ENCODE results near the gene MED27. TPM values are rescaled to one million over a fixed set of nuclear protein-coding genes. Genes with fewer than 3 reads are reported as not detected.
A peak's percentile ranks its signal among the peaks of the same experiment; 100 is the strongest.

MED27 gene
- total and polyA plus RNA-seq, 2 experiments from 2014 or later: 18.3 to 69.2 TPM

DNA sequence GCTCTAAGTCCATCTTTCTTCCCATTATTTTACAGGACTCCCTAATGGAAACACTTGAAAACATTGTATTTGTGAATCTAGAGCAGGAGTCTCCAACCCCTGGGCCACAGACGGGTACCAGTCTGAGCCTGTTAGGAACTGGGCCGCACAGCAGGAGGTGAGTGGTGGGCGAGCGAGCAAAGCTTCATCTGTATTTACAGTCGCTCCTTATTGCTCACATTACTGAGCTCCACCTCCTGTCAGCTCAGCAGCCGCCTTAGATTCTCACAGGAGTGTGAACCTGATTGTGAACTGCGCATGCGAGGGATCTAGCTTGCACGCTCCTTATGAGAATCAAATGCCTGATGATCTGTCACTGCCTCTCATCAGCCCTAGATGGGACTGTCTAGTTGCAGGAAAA, 111.0 kb downstream of the MED27 start:
- Histone ChIP-seq H3K36me3 (no peaks in the 10 kb centered on the region), H3K27me3 (no peaks in the 10 kb centered on the region), H3K27ac (no peak overlapping the region), H3K9me3 (ENCODE audit: low read depth) (no peaks in the 10 kb centered on the region), H3K4me3 (no peak overlapping the region), H3K4me1 (ENCODE audit: low read depth) (peaks cover 17% of the 10 kb centered on the region)
- TF ChIP-seq, protein P1, sequence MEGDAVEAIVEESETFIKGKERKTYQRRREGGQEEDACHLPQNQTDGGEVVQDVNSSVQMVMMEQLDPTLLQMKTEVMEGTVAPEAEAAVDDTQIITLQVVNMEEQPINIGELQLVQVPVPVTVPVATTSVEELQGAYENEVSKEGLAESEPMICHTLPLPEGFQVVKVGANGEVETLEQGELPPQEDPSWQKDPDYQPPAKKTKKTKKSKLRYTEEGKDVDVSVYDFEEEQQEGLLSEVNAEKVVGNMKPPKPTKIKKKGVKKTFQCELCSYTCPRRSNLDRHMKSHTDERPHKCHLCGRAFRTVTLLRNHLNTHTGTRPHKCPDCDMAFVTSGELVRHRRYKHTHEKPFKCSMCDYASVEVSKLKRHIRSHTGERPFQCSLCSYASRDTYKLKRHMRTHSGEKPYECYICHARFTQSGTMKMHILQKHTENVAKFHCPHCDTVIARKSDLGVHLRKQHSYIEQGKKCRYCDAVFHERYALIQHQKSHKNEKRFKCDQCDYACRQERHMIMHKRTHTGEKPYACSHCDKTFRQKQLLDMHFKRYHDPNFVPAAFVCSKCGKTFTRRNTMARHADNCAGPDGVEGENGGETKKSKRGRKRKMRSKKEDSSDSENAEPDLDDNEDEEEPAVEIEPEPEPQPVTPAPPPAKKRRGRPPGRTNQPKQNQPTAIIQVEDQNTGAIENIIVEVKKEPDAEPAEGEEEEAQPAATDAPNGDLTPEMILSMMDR (IDR thresholded peaks at IDR 0.05; ENCODE audit: low read depth, low read length): no peak
- no peak for DNase-seq (ENCODE audit: low read depth in 1 of 2, low spot score in 1 of 2)

DNA sequence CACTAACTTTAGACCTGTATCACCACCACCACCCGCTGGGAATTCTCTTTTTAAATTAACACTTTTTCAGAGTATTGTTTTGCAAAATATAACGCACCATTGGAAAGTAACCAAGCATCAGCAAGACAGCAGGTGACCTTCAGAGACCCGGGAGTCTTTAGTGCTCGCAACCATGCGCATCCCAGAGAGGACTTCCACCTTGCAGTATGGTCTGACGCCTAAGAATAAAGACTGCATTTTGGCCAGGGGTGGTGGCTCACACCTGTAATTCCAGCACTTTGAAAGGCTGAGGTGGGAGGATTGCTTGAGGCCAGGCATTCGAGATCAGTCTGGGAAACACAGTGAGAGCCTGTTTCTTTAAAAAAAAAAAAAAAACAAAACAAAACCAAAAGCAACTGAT, 113.8 kb downstream of the MED27 start:
- TF ChIP-seq, protein P1 (IDR thresholded peaks at IDR 0.05; ENCODE audit: low read depth, low read length): no peak
- no peaks in the 10 kb centered on the region for H3K9me3 ChIP-seq (ENCODE audit: low read depth)
- no peaks in the 10 kb centered on the region for H3K36me3 ChIP-seq
- H3K27ac ChIP-seq: no peak overlapping the region
- no peaks in the 10 kb centered on the region for H3K27me3 ChIP-seq
- no peak for DNase-seq (ENCODE audit: low read depth in 1 of 2, low spot score in 1 of 2)
- H3K4me1 ChIP-seq (ENCODE audit: low read depth): no peaks in the 10 kb centered on the region
- H3K4me3 ChIP-seq: no peak overlapping the region

DNA sequence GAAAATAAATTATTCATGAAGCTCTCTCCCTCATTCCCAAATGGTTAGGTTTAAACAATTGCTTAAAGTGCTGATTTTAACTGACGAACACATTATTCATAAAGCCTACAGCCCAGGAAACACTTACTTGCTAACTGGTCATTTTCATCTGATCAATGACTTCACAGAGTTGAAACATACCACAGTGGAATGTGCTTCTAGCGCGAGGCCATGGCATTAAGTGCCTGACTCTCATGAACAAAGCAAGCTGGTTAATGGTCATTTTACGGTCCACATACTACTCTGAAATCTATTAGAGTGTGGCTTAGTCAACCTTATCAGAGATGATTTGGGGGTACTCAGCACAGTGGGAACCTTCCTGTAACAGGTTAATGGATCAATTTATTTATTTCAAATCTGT, 114.6 kb downstream of the MED27 start:
- TF ChIP-seq, protein P1 (IDR thresholded peaks at IDR 0.05; ENCODE audit: low read depth, low read length): no peak
- peak in 1 of 2 donors; percentile 16 for DNase-seq (ENCODE audit: low read depth in 1 of 2, low spot score in 1 of 2)
- H3K27me3 ChIP-seq: no peaks in the 10 kb centered on the region

DNA sequence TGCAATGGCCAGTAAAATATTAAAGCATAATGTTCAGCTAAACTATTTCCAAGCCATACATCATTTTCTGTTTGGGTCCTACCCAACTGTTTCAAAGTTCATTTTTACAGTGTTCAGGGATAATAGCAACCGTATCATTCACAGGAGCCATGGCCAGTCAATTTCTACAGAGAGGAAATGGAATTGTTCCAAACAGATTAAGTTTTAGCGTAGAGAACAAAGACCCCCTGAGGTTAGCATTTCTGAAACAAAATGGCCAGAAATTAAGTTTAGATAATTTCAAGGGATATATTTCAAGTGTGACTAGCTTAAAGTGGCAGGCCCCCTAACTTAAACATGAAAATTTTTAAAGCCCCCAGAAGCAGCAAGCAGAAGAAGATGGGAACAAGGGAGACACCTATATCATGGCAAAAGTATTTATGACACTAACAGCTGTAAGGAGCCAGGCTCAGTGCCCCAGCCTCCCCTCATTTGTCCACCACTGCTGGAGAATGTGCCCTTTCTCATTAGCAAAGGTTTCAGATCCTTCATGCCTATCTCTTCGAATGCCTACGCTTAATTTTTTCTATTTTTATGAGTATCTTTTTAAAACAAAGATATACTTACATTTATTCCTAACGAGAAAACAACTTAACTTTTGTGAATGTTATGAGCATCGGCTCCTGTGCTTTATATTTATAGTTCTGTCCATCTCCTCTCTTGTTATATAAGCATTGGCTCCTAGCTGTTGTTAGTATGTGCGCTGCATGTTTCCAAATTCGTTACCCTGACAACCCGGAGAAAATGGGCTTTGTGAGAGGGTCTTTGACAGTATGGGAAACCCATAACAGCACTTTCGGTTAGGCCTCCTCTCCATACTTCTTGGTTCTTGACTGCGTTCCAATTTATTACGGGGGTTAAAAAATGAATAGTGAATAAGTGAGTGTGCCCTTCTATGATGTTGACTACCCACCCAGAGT, 116.3 kb downstream of the MED27 start:
- H3K36me3 ChIP-seq: no peaks in the 10 kb centered on the region
- DNase-seq (ENCODE audit: low read depth in 1 of 2, low spot score in 1 of 2): peak in 1 of 2 donors; percentile 30
- H3K27ac ChIP-seq: no peak overlapping the region
- H3K9me3 ChIP-seq (ENCODE audit: low read depth): no peaks in the 10 kb centered on the region
- TF ChIP-seq, protein P1 (IDR thresholded peaks at IDR 0.05; ENCODE audit: low read depth, low read length): no peak
- peaks cover 5% of the 10 kb centered on the region for H3K4me1 ChIP-seq (ENCODE audit: low read depth)
- H3K27me3 ChIP-seq: no peaks in the 10 kb centered on the region
- H3K4me3 ChIP-seq: no peak overlapping the region

More for the DNA sequence above, 114.6 kb downstream of the MED27 start:
- H3K4me1 ChIP-seq (ENCODE audit: low read depth): peaks cover 2% of the 10 kb centered on the region
- H3K4me3 ChIP-seq: no peak overlapping the region
- no peak overlapping the region for H3K27ac ChIP-seq
- H3K36me3 ChIP-seq: no peaks in the 10 kb centered on the region
- no peaks in the 10 kb centered on the region for H3K9me3 ChIP-seq (ENCODE audit: low read depth)

DNA sequence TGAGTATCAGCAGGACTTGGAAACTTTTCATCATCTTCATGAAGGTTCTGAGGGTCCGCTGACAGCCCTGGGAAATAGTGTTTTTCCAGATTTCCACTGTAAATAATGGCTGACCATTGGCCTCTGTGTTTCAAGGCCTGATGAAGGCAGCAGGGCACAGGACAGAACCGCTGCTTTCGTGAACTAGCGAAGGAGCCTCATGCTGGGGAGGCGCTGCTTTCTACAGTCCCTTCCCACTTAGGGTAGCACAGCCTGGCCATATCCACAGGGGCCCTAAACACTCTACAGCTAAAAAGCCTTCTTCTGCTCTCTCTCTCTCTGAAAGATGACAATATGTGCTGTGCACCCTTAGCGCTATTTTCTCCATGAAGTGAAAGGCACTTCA, 118.2 kb downstream of the MED27 start:
- Histone ChIP-seq H3K36me3 (no peaks in the 10 kb centered on the region), H3K27me3 (no peaks in the 10 kb centered on the region), H3K4me3 (no peak overlapping the region), H3K9me3 (ENCODE audit: low read depth) (no peaks in the 10 kb centered on the region), H3K27ac (no peak overlapping the region), H3K4me1 (ENCODE audit: low read depth) (peaks cover 5% of the 10 kb centered on the region)
- TF ChIP-seq, protein P1 (IDR thresholded peaks at IDR 0.05; ENCODE audit: low read depth, low read length): no peak
- DNase-seq (ENCODE audit: low read depth in 1 of 2, low spot score in 1 of 2): no peak

Data from cardiac muscle cell (in vitro differentiated cells and primary cell).